HG02885 (cell line): ENCODE data around the gene GATB.

Experiments
- ATAC-seq: cut with Tn5 transposase; IDR thresholded peaks from one replicate; pipeline ENCODE4 v1.9.1; 2021; ENCODE audit warnings: mild to moderate bottlenecking; ENCODE audit not compliant: unreplicated experiment, poor library complexity

Gene GATB

DNA sequence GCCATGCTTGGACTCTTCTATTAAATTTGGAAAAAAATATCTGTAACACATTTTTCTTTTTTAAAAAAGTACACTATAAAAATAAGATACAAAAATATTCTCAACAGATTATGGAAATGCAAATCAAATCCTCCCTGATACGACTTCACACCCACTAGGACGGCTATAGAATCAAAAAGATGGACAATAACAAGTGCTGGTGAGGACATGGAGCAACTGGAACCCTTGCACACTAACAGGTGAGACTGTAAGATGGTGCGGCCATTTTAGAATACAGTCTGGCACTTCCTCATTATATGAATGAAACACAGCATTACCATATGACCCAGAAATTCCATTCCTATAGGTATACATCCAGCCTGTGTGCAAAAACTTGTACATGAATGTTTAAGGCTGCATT, 83.6 kb downstream of the GATB start:
- ATAC-seq, result no peak

- no peak for ATAC-seq
These were observed 84.5 kb downstream of the GATB start for GRCh38 chr4:151676301-151676700.

DNA sequence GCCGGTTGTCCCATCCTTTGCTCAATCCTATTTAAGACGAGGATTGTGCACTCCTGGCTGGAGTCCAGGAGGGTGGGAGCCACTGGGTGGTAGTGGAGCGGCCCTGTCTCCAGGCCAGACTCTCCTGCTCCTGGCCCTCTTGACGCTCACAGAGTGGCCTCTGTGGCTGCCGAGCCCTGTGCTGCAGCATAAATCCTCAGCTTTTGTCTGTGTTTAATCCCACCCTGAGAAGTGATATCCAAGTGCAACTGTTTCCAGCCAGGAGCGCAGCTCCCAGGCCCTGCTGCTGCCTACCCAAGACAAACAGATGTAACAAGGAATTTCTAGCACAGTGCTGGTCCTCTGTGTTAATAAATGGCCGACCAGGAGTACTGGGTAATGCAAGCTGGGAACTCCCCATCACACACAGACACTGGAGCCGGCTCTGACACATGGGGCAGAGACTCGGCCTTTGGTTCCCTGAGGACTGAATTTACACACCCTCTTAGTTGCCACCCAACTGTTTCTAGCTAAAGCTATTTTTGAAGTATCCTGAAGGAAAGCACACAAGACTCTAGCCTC, 85.3 kb downstream of the GATB start:
- no peak for ATAC-seq

GRCh38 chr4:151674804-151675391, 85.9 kb downstream of the GATB start:
- no peak for ATAC-seq

DNA sequence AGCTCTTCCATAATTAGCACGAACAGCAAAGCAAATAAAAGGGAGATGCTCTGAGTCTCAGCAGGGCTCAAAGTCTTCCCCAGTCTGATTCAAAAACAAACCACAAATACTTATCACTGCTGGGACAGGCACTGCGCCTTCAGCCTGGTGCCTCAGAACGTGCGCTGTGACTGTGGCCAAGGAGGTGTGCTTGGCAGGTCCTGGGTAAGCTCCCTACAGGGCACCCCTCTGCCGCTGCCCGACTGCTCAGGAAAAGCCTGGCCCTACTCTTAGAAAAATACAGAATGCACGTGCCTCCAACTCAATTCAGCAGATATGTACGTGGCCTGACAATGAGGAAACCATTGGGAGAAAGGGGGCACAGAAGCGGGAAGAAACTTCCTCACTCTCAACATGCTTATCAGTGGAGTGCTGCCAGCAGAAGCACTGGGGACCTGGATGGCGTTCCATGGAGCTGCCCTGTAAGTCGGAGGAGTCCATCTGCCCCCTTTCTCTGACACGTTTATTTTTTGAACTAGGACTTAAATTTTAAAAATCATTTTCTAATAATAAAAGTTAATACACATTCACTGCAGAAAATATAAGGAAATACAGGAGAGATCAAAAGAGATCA, 86.8 kb downstream of the GATB start:
- ATAC-seq, result no peak

GRCh38 chr4:151672996-151673395, 87.8 kb downstream of the GATB start:
- ATAC-seq, result no peak

- ATAC-seq, result no peak
These were observed 89.2 kb downstream of the GATB start for GRCh38 chr4:151671541-151672059.

GRCh38 chr4:151670843-151671242, 90.0 kb downstream of the GATB start:
- ATAC-seq, result no peak

DNA sequence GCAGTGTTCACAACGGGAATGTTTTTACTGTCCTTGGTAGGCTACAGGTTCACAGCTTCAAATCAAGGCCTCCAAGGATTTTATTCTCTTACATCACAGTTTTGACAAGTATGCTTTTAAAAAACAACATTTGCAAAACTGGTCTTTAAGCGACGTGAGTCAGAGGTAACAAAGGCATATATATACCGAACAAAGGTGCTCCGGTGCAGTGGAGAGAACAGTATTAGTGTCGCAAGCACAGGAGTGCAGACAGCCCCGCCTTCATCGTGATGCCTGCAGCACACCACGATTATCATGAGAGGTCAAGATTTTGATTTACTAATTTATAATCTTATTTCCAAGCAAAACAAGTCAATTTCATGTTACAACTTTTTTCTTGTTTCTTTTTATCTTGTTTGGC, 90.8 kb downstream of the GATB start:
- ATAC-seq, result no peak

DNA sequence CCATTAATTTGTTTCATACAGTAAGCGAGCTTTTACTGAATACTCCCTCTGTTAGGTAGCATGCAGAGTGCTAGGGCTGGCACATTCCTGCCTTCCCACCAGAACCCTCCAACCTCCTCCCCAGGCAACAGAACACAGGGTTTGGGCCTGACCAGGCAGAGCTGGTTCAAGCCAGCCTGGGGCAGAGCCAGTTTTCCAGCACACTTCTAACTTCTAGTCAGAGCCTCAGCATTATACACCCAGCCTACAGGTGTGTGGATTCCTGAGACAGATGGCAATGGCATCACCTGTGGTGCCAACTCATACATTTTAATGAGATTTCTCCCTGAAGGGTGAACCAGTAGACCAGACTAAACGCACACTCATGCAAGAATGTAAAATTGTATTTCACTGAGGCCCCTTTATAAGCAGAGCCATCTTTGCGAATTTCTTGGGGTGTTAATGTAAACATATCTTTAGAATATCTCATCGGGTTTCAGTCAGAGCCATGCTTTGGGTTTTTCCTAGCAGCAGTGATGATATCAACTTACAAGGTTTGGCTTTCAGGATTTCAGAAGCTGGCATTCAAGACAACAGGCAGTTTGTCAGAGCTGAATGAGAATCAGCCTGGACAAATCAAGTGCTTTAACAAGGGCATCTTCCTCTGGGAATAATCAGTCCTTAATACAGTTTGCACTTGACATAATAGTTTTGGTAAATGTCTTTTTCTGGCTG, 92.0 kb downstream of the GATB start:
- no peak for ATAC-seq

GRCh38 chr4:151667666-151668065, 93.1 kb downstream of the GATB start:
- no peak for ATAC-seq

- ATAC-seq, result no peak
These were observed 93.8 kb downstream of the GATB start for GRCh38 chr4:151667048-151667447.

GRCh38 chr4:151666501-151666900, 94.3 kb downstream of the GATB start:
- no peak for ATAC-seq

DNA sequence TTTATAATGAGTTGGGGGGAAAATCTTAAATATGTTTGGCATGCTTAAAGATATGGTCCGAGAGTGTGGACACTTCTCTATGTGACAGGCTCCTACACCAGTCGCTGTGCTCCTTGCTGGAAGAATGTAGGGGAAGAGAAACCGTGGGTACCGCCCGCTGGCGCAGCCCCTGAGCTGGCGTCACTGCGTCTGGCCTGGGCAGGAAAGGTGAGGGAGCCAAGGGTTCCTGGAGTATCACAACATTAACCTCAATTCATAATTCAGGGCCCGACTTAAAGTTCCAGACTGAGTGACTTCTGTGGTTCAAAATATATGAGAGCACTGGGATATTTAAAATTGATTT, 95.1 kb downstream of the GATB start:
- no peak for ATAC-seq

DNA sequence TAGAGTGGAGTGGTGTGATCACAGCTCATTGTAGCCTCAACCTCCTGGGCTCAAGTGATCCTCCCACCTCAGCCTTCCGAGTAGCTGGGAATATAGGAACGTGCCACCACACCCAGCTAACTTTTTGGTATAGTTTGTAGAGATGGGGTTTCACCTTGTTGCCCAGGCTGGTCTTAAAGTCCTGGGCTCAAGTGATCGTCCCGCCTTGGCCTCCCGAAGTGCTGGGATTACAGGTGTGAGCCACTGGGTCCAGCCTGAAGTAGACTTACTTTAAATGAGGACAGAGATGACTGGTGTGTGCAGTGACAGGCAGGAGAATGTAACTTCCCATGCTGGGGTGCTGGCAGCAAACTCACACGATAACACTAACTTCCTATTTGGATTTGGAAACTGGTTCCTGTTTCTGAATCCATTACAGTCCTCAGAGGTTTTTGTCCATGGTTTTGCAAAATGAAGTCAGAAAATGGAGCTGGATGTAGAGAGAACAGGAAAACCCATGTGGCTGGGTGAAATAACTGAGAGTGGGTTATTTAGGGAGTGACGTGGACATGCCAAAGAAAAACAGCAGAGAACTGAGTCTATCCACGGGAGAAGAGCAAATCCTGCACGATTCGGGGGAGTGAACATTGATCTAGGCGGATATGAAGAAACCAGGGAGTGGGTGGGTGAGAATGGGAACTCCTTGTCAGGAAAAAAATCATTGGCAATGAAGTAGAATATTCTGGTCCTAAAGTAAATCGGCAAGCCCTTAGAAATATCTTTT, 95.6 kb downstream of the GATB start:
- no peak for ATAC-seq

DNA sequence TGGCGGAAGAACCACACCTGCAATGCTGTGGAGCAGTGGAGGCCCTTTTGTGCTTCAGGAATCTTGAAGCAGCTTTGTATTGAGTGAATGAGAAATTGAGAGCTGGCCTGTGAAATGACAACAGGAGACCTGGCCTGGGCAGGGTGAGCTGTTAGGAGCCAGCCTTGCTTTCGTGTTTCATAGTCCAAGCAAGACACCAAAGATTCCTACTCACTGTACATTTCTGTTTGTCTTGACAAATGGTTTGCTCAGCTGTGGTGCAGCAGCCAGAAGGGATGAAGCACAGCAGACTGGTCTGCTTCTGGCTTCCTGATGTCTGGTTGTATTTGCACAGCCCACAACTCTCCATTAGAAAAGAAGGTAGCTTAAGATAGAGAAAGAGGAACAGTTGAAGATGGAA, 96.5 kb downstream of the GATB start:
- ATAC-seq, result no peak

DNA sequence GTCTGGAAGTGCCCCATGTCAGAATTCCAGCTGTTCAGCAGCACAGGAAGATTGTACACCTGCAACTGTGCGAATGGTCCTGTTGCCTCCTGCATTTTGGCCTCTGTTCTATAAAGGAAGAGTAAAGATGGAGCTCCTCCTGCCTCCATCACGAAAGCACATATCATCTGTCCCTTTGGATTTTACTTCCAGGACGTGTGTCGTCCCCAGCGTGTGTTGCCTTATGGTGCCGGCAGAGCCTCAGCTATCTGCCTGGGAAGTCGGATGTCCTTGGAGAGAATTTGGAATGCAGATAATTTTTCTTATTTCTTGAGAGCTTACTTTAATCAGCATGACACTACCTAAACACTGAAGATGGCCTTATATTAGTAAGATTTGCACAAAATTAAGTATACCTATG, 97.7 kb downstream of the GATB start:
- no peak for ATAC-seq

- ATAC-seq, result no peak
These were observed 98.9 kb downstream of the GATB start for GRCh38 chr4:151661873-151662272.

- ATAC-seq, result no peak
These were observed 100.1 kb downstream of the GATB start for GRCh38 chr4:151660676-151661075.

- ATAC-seq, result no peak
These were observed 101.0 kb downstream of the GATB start for GRCh38 chr4:151659601-151660364.
